HG02852 (cell line): ENCODE results near the gene TOLLIP.

Experiments
- ATAC-seq: cut with Tn5 transposase; IDR thresholded peaks from one replicate; pipeline ENCODE4 v1.9.1; 2021; ENCODE audit warnings: mild to moderate bottlenecking, moderate library complexity; ENCODE audit not compliant: unreplicated experiment

Gene TOLLIP

GRCh38 chr11:1234771-1235305 is 74.6 kb downstream of the TOLLIP start:
- no peak for ATAC-seq

- no peak for ATAC-seq
Observed at GRCh38 chr11:1234054-1234720, 75.2 kb downstream of the TOLLIP start.

GRCh38 chr11:1233351-1234053 is 75.9 kb downstream of the TOLLIP start:
- ATAC-seq: no peak

GRCh38 chr11:1232883-1233321 is 76.5 kb downstream of the TOLLIP start:
- no peak for ATAC-seq

- ATAC-seq: no peak
Observed at GRCh38 chr11:1232021-1232882, 77.2 kb downstream of the TOLLIP start.

GRCh38 chr11:1231396-1232020 is 77.9 kb downstream of the TOLLIP start:
- no peak for ATAC-seq

GRCh38 chr11:1230456-1231395 is 78.7 kb downstream of the TOLLIP start:
- ATAC-seq: no peak

GRCh38 chr11:1230121-1230455 is 79.3 kb downstream of the TOLLIP start:
- no peak for ATAC-seq

- no peak for ATAC-seq
Observed at GRCh38 chr11:1229471-1230120, 79.8 kb downstream of the TOLLIP start.

- ATAC-seq: no peak
Observed at GRCh38 chr11:1228921-1229451, 80.4 kb downstream of the TOLLIP start.

- no peak for ATAC-seq
Observed at GRCh38 chr11:1228101-1228821, 81.2 kb downstream of the TOLLIP start.

GRCh38 chr11:1227551-1228100 is 81.8 kb downstream of the TOLLIP start:
- no peak for ATAC-seq

GRCh38 chr11:1226986-1227550 is 82.4 kb downstream of the TOLLIP start:
- ATAC-seq: no peak

- no peak for ATAC-seq
Observed at GRCh38 chr11:1226226-1226985, 83.0 kb downstream of the TOLLIP start.

- ATAC-seq: no peak
Observed at GRCh38 chr11:1225386-1226225, 83.8 kb downstream of the TOLLIP start.
